Keratinocyte (primary cell): ENCODE data around the gene GNPDA2. TPM values are rescaled to one million over a fixed set of nuclear protein-coding genes. Genes with fewer than 3 reads are reported as not detected.

Experiments
- DNase-seq: peaks from one replicate; pipeline ENCODE4 v3.0.0-alpha.2; 2011; ENCODE audit warnings: low read depth, missing footprints, low spot score
- FAIRE-seq: peaks from 2 replicates; lab custom pipeline; 2011; peaks lifted over from hg19 to GRCh38; lab: Jason Lieb, UNC
- H2AFZ ChIP-seq: 2 replicates; pipeline ENCODE4 v1.6.0; 2012; ENCODE audit warnings: low read length, control low read depth, inconsistent platforms; ENCODE audit not compliant: control insufficient read depth
- H3K27ac ChIP-seq: 2 replicates; pipeline ENCODE4 v1.5.1; 2011; ENCODE audit warnings: low read length; ENCODE audit not compliant: control insufficient read depth, insufficient read depth
- H3K27me3 ChIP-seq: 3 replicates; pipeline ENCODE4 v1.6.0; 2011; ENCODE audit warnings: low read length; ENCODE audit not compliant: control insufficient read depth, insufficient read depth; ENCODE audit errors: extremely low read depth
- H3K36me3 ChIP-seq, 2 experiments: 2 replicates in 1 of 2; 3 replicates in 1 of 2; pipeline ENCODE4 v1.5.1; 2011; ENCODE audit warnings: low read length in 2 of 2, mild to moderate bottlenecking in 1 of 2; ENCODE audit not compliant: control insufficient read depth in 2 of 2, insufficient read depth in 2 of 2; ENCODE audit errors: extremely low read depth in 1 of 2
- H3K4me1 ChIP-seq: 3 replicates; pipeline ENCODE4 v1.5.1; 2011; ENCODE audit warnings: low read length; ENCODE audit not compliant: control insufficient read depth, insufficient read depth; ENCODE audit errors: extremely low read depth
- H3K4me2 ChIP-seq: 3 replicates; pipeline ENCODE4 v1.6.0; 2011; ENCODE audit warnings: low read depth, low read length; ENCODE audit not compliant: control insufficient read depth, insufficient read depth; ENCODE audit errors: extremely low read depth
- H3K4me3 ChIP-seq, 3 experiments: fragments of 200-600 bp in 1 of 3; sonication (generic) in 1 of 3; 2 replicates in 2 of 3; 3 replicates in 1 of 3; pipeline ENCODE4 v1.5.1; 2011 to 2016; ENCODE audit warnings: low read length in 3 of 3, mild to moderate bottlenecking in 3 of 3, control low read depth in 2 of 3, inconsistent platforms in 1 of 3, low read depth in 1 of 3, mixed read lengths in 1 of 3, mixed run types in 1 of 3, moderate library complexity in 1 of 3; ENCODE audit not compliant: control insufficient read depth in 2 of 3, insufficient read depth in 2 of 3; ENCODE audit errors: extremely low read depth in 1 of 3
- H3K79me2 ChIP-seq: 2 replicates; pipeline ENCODE4 v1.6.0; 2012; ENCODE audit warnings: low read length; ENCODE audit not compliant: control insufficient read depth, insufficient read depth
- H3K9ac ChIP-seq: 3 replicates; pipeline ENCODE4 v1.6.0; 2011; ENCODE audit warnings: low read length; ENCODE audit not compliant: control insufficient read depth, insufficient read depth; ENCODE audit errors: extremely low read depth
- H3K9me1 ChIP-seq: 3 replicates; pipeline ENCODE4 v1.6.0; 2011; ENCODE audit warnings: low read length; ENCODE audit not compliant: control insufficient read depth, insufficient read depth; ENCODE audit errors: extremely low read depth
- H3K9me3 ChIP-seq: 2 replicates; pipeline ENCODE4 v1.5.1; 2012; ENCODE audit warnings: low read depth, low read length; ENCODE audit not compliant: control insufficient read depth
- H4K20me1 ChIP-seq: 3 replicates; pipeline ENCODE4 v1.6.0; 2011; ENCODE audit warnings: low read length; ENCODE audit not compliant: control insufficient read depth, insufficient read depth; ENCODE audit errors: extremely low read depth
- CTCF ChIP-seq, 3 experiments: IDR thresholded peaks in 1 of 3; conservative IDR thresholded peaks in 1 of 3; optimal IDR thresholded peaks in 1 of 3; 2 replicates in 2 of 3; 3 replicates in 1 of 3; pipeline versions ENCODE3 to v1.5.1; 2011; ENCODE audit warnings: low read length in 3 of 3, mild to moderate bottlenecking in 3 of 3, moderate library complexity in 2 of 3, control low read depth in 1 of 3, inconsistent platforms in 1 of 3; ENCODE audit not compliant: insufficient read depth in 2 of 3; ENCODE audit errors: extremely low read depth in 1 of 3
- EZH2 ChIP-seq: IDR thresholded peaks from one replicate; pipeline ENCODE4 v1.6.1; 2012; ENCODE audit warnings: inconsistent platforms, mild to moderate bottlenecking, low read length, moderate library complexity
- dilution Hi-C: fragments of 300-500 bp; cut with MboI; formaldehyde crosslinking; loops from one replicate; pipeline ENCODE4 v1.7.0; 2020; ENCODE audit warnings: low sequenced_read_pairs; ENCODE audit not compliant: extremely low pct_ligation_motif_present
- polyA plus RNA-seq, 5 experiments: library from polyadenylated mRNA; depleted of rRNA in 3 of 5; stranded (reverse) in 3 of 5; stranded (forward) in 1 of 5; unstranded in 1 of 5; fragments of >200 nt; gene quantifications; 1 replicate in 1 of 5; 2 replicates in 3 of 5; 3 replicates in 1 of 5; pipeline versions ENCODE4 v1.2.1 to v1.2.3, GENCODE V29; 2011 to 2012; ENCODE audit warnings: missing spikeins in 2 of 5, low read depth in 1 of 5, low replicate concordance in 1 of 5

Gene GNPDA2
- polyA plus RNA-seq, 1 donor (not counting 4 experiments of a cell fraction or from before 2014, with no cell fraction given), result 22.6 TPM

DNA sequence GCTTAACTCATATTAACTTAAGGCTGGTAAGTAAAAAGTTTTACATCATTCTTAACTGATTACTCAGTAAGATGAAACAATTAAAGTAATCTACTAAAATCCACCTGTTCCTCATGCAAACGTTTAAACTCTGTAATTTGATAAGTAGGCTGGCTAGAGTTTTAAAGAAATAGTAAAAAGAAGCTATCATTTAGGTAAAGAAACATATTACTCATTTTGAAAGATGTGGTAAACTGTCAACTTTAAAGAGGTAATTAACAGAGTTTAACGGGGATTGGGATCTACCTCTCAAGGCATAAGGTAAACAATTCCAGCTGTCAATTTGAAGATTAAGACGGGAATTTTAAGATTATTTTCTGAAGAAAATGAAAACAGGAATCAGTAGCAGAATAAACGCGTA is 9.8 kb downstream of the GNPDA2 start:
- peaks cover 22% of the 10 kb centered on the region for H3K79me2 ChIP-seq
- TF ChIP-seq CTCF (optimal IDR thresholded peaks at IDR 0.05 in 1 of 3, IDR thresholded peaks at IDR 0.05 in 1 of 3, conservative IDR thresholded peaks at IDR 0.05 in 1 of 3; ENCODE audit: extremely low read depth in 1 of 3, insufficient read depth in 2 of 3, low read length in 3 of 3) (no peak), EZH2 (no peak)
- no peak overlapping the region for H3K27ac ChIP-seq
- H3K9me3 ChIP-seq, result no peaks in the 10 kb centered on the region
- FAIRE-seq, result no peak
- H3K36me3 ChIP-seq, result peaks cover 0 to 2% of the 10 kb centered on the region in 2 experiments
- H2AFZ ChIP-seq, result no peak overlapping the region
- dilution Hi-C loops, result no loop called here
- no peaks in the 10 kb centered on the region for H4K20me1 ChIP-seq
- no peaks in the 10 kb centered on the region for H3K9me1 ChIP-seq
- H3K27me3 ChIP-seq, result no peaks in the 10 kb centered on the region
- peaks cover under 1% of the 10 kb centered on the region for H3K4me1 ChIP-seq
- no peak overlapping the region for H3K4me2 ChIP-seq
- H3K4me3 ChIP-seq, result no peak overlapping the region
- DNase-seq, result no peak
- no peak overlapping the region for H3K9ac ChIP-seq

DNA sequence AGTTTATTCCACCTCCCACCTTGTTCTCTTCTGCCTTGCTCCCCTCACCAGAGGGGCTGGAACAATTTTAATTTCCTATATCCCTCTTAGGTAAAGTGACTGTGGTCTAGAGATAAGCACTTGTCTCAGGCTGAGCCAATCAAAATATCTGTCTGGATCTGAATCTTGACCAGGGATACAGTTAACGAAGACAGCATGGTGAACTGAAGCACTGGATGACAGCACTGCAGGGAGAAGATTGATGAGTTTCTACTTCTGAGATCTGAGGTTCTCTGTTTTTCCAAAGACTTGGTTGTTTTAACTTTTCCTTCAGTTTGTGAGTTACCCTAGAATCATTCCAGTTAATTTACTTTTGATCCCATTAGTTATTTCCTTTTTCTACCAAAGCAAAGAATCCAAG is 13.2 kb downstream of the GNPDA2 start:
- peaks cover 0 to 2% of the 10 kb centered on the region in 2 experiments for H3K36me3 ChIP-seq
- H3K27ac ChIP-seq, result no peak overlapping the region
- no peak for DNase-seq
- H3K9me1 ChIP-seq, result no peaks in the 10 kb centered on the region
- no peak overlapping the region for H3K4me3 ChIP-seq
- dilution Hi-C loops, result no loop called here
- no peak overlapping the region for H3K4me2 ChIP-seq
- no peak overlapping the region for H2AFZ ChIP-seq
- H3K4me1 ChIP-seq, result no peaks in the 10 kb centered on the region
- H3K9ac ChIP-seq, result no peak overlapping the region
- no peaks in the 10 kb centered on the region for H3K9me3 ChIP-seq
- H4K20me1 ChIP-seq, result no peaks in the 10 kb centered on the region
- TF ChIP-seq EZH2 (no peak), CTCF (optimal IDR thresholded peaks at IDR 0.05 in 1 of 3, IDR thresholded peaks at IDR 0.05 in 1 of 3, conservative IDR thresholded peaks at IDR 0.05 in 1 of 3; ENCODE audit: extremely low read depth in 1 of 3, insufficient read depth in 2 of 3, low read length in 3 of 3) (no peak)
- no peak for FAIRE-seq
- no peaks in the 10 kb centered on the region for H3K27me3 ChIP-seq
- H3K79me2 ChIP-seq, result peaks cover 4% of the 10 kb centered on the region
